Measurements from ENCODE around the gene DNAH17. TPM values are rescaled to one million over a fixed set of nuclear protein-coding genes. Genes with fewer than 3 reads are reported as not detected.

DNAH17 gene
- total RNA-seq, 2 donors from 2014 or later, result 0.87 to 6.9 TPM

- no peak overlapping the region for H3K4me3 ChIP-seq
- no peaks in the 10 kb centered on the region for H3K27me3 ChIP-seq (replicated peaks; ENCODE audit: insufficient read depth)
- no peaks in the 10 kb centered on the region for H3K9me3 ChIP-seq
- H3K27ac ChIP-seq, result no peak overlapping the region
- TF ChIP-seq POLR2A (IDR thresholded peaks at IDR 0.05), result no peak
- no peak for TF ChIP-seq CTCF (IDR thresholded peaks at IDR 0.05)
- TF ChIP-seq POLR2AphosphoS5 (IDR thresholded peaks at IDR 0.05), result no peak
- no peaks in the 10 kb centered on the region for H3K4me1 ChIP-seq (replicated peaks)
- DNase-seq (ENCODE audit: low spot score), result no peak
- 53% methylated on average over 11 of the region's 11 CpGs for WGBS
- no peaks in the 10 kb centered on the region for H3K36me3 ChIP-seq
- intact Hi-C loops (cut with DNase I), result no loop called here
Observed at GRCh38 chr17:78556812-78557211, 20.4 kb downstream of the DNAH17 start.

- WGBS, result 80% methylated on average over 6 of the region's 6 CpGs
- DNase-seq (ENCODE audit: low spot score), result no peak
- no peaks in the 10 kb centered on the region for H3K27me3 ChIP-seq (replicated peaks; ENCODE audit: insufficient read depth)
- no peaks in the 10 kb centered on the region for H3K36me3 ChIP-seq
- TF ChIP-seq POLR2AphosphoS5 (IDR thresholded peaks at IDR 0.05) (no peak), POLR2A (IDR thresholded peaks at IDR 0.05) (no peak), CTCF (IDR thresholded peaks at IDR 0.05) (no peak)
- H3K4me1 ChIP-seq (replicated peaks), result no peaks in the 10 kb centered on the region
- no peaks in the 10 kb centered on the region for H3K9me3 ChIP-seq
- intact Hi-C loops (cut with DNase I), result no loop called here
- H3K4me3 ChIP-seq, result no peak overlapping the region
- H3K27ac ChIP-seq, result no peak overlapping the region
Observed at GRCh38 chr17:78555746-78556401, 21.3 kb downstream of the DNAH17 start.

DNA sequence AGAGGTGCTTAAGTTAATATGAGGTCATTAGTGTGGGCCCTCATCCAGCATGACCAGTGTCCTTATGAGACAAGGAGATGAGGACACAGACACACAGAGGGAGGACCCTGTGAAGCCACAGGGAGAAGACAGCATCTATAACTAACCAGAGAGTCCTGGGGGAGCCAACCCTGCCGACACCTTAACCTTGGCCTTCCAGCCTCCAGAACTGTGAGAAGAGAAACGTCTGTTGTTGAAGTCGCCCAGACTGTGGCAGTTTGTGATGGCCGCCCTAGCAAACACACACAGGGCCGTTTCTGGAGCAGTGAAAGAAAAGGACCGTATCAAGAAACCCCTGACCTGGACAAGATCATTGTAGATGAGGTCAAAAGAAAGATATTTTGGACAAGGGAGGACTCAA, 26.7 kb downstream of the DNAH17 start:
- no peaks in the 10 kb centered on the region for H3K27me3 ChIP-seq (replicated peaks; ENCODE audit: insufficient read depth)
- no peaks in the 10 kb centered on the region for H3K4me1 ChIP-seq (replicated peaks)
- intact Hi-C loops (cut with DNase I), result no loop called here
- no peak overlapping the region for H3K27ac ChIP-seq
- H3K36me3 ChIP-seq, result no peaks in the 10 kb centered on the region
- H3K9me3 ChIP-seq, result no peaks in the 10 kb centered on the region
- no peak for DNase-seq (ENCODE audit: low spot score)
- TF ChIP-seq CTCF (IDR thresholded peaks at IDR 0.05) (no peak), POLR2AphosphoS5 (IDR thresholded peaks at IDR 0.05) (no peak), POLR2A (IDR thresholded peaks at IDR 0.05) (no peak)
- H3K4me3 ChIP-seq, result no peak overlapping the region
- WGBS, result 81% methylated on average over 6 of the region's 6 CpGs

DNA sequence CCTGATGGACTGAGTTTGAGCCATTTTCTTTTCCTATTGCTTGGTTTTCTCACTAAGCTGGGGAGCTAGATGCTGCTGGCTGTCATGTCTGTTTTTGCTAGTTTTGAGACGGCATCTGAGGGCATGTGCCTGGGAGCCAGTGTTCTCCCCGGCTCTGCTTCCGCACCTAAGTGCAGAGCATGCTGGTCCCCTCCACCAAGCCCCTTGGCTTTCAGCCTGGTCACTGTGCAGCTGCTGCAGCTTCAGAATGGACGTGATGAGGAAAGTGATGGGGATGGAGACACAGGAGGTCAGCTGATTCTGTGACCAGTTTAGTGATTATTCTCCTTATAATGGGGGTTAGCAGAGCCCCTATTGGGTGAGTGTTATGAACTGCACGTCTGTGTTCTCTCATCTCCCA, 28.5 kb downstream of the DNAH17 start:
- Histone ChIP-seq H3K4me3 (no peak overlapping the region), H3K4me1 (replicated peaks) (no peaks in the 10 kb centered on the region), H3K27me3 (replicated peaks; ENCODE audit: insufficient read depth) (no peaks in the 10 kb centered on the region), H3K36me3 (no peaks in the 10 kb centered on the region), H3K27ac (no peak overlapping the region), H3K9me3 (no peaks in the 10 kb centered on the region)
- intact Hi-C loops (cut with DNase I), result no loop called here
- no peak for TF ChIP-seq POLR2A (IDR thresholded peaks at IDR 0.05)
- no peak for TF ChIP-seq CTCF (IDR thresholded peaks at IDR 0.05)
- TF ChIP-seq POLR2AphosphoS5 (IDR thresholded peaks at IDR 0.05), result no peak
- DNase-seq (ENCODE audit: low spot score), result no peak
- WGBS, result 93% methylated on average over 5 of the region's 5 CpGs

GRCh38 chr17:78547035-78547434, 30.2 kb downstream of the DNAH17 start:
- no peak for DNase-seq (ENCODE audit: low spot score)
- no peaks in the 10 kb centered on the region for H3K4me1 ChIP-seq (replicated peaks)
- H3K27ac ChIP-seq, result no peak overlapping the region
- 88% methylated on average over 1 of the region's 1 CpG for WGBS
- no peaks in the 10 kb centered on the region for H3K9me3 ChIP-seq
- intact Hi-C loops (cut with DNase I), result no loop called here
- no peaks in the 10 kb centered on the region for H3K27me3 ChIP-seq (replicated peaks; ENCODE audit: insufficient read depth)
- no peaks in the 10 kb centered on the region for H3K36me3 ChIP-seq
- no peak for TF ChIP-seq POLR2A (IDR thresholded peaks at IDR 0.05)
- TF ChIP-seq CTCF (IDR thresholded peaks at IDR 0.05), result no peak
- no peak for TF ChIP-seq POLR2AphosphoS5 (IDR thresholded peaks at IDR 0.05)
- no peak overlapping the region for H3K4me3 ChIP-seq
